D721Med (cell line): Measurements from ENCODE around the gene SLC5A5.

ENCODE experiments used
- DNase-seq: peaks from one replicate; pipeline ENCODE4 v3.0.0; 2011; ENCODE audit warnings: low spot score; ENCODE audit not compliant: insufficient read length
- FAIRE-seq: peaks from 2 replicates; lab custom pipeline; 2011; peaks lifted over from hg19 to GRCh38; lab: Jason Lieb, UNC
- CTCF ChIP-seq: IDR thresholded peaks from 2 replicates; pipeline ENCODE4 v1.5.1; 2012; ENCODE audit warnings: mild to moderate bottlenecking, control low read depth; ENCODE audit not compliant: insufficient read depth; ENCODE audit errors: missing control alignments

SLC5A5 gene

GRCh38 chr19:17832443-17833208, 39.1 kb upstream of the SLC5A5 start:
- FAIRE-seq (no peak), DNase-seq (no peak)
- TF ChIP-seq CTCF = no peak

- DNase-seq (no peak), FAIRE-seq (no peak)
- TF ChIP-seq CTCF = no peak
Observed at GRCh38 chr19:17834350-17835181, 37.2 kb upstream of the SLC5A5 start.

- no peak for FAIRE-seq
- no peak for TF ChIP-seq CTCF
- no peak for DNase-seq
Observed at GRCh38 chr19:17835182-17836006, 36.4 kb upstream of the SLC5A5 start.

GRCh38 chr19:17836530-17836929, 35.2 kb upstream of the SLC5A5 start:
- FAIRE-seq (no peak), DNase-seq (no peak)
- no peak for TF ChIP-seq CTCF

DNA sequence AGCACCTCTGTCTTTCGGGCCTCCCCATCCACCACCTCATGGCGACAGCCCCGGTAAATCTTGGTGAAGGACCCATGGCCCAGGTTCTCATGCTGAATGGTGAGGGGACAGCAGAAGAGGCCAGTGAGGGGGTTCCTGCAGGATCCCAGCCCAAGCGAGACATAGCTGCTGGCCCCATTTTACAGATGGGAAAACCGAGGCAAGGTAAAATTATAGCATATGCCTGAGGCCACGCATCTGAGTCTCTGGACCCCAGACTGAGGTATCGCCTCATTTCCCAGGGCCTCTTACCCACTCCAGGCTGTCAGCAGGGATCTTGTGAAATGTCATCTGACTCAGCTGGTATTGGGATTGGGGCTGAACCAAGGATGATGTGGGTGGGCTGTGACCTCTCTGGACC, 33.8 kb upstream of the SLC5A5 start:
- TF ChIP-seq CTCF = no peak
- FAIRE-seq (no peak), DNase-seq (no peak)

- FAIRE-seq (no peak), DNase-seq (no peak)
- no peak for TF ChIP-seq CTCF
Observed at GRCh38 chr19:17840019-17840418, 31.7 kb upstream of the SLC5A5 start.
